Epithelial cell of proximal tubule (primary cell): ENCODE data around the gene GLYR1. TPM values are rescaled to one million over a fixed set of nuclear protein-coding genes. Genes with fewer than 3 reads are reported as not detected.
"Not testable (repeated sequence)": the region's sequence is repeated elsewhere in the genome, so short reads cannot be mapped to it uniquely, and the experiment has no call there.

Source experiments
- DNase-seq: peaks from one replicate; pipeline ENCODE4 v3.0.0-alpha.2; 2011; ENCODE audit warnings: low read depth
- H3K4me3 ChIP-seq: 2 replicates; pipeline ENCODE4 v1.5.1; 2011; ENCODE audit warnings: low read depth, mild to moderate bottlenecking, low read length
- CTCF ChIP-seq: conservative IDR thresholded peaks from 2 replicates; pipeline ENCODE4 v1.5.1; 2012; ENCODE audit warnings: low read depth, mild to moderate bottlenecking, low read length
- total RNA-seq: library from RNA; depleted of rRNA; stranded (reverse); fragments of >200 nt; gene quantifications from 2 replicates; pipeline ENCODE4 v1.2.3, GENCODE V29; 2015

The GLYR1 gene
- total RNA-seq, 1 donor from 2014 or later = 33.1 TPM

DNA sequence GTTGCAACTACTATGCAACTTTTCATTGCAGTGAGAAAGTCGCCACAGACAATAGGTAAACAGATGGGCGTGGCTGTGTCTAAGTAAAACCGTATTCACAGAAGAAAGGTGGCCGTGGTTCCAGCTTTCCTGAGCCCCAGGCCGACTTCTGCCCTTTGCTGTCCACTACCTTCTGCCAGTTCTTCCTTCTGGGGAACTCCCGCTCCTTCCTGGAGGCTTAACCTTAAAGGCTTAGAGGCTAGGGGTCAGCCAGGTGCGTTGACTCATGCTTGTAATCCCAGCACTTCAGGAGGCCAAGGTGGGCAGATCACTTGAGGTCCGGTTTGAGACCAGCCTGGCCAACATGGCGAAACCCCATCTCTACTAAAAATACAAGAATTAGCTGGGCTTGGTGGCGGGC lies 56.8 kb downstream of the GLYR1 start:
- H3K4me3 ChIP-seq = no peak overlapping the region
- TF ChIP-seq CTCF = no peak
- no peak for DNase-seq

GRCh38 chr16:4788910-4789309 lies 58.2 kb downstream of the GLYR1 start:
- DNase-seq = no peak
- TF ChIP-seq CTCF = no peak
- H3K4me3 ChIP-seq = no peak overlapping the region

- H3K4me3 ChIP-seq = no peak overlapping the region
- no peak for TF ChIP-seq CTCF
- no peak for DNase-seq
Observed at GRCh38 chr16:4788489-4788889, 58.6 kb downstream of the GLYR1 start.

GRCh38 chr16:4787627-4788482 lies 59.2 kb downstream of the GLYR1 start, which contains the start of gene SEPTIN12:
SEPTIN12 (minus strand) TSS chr16:4788345; CDS start chr16:4787645, 700 bp downstream.
- no peak for TF ChIP-seq CTCF
- DNase-seq = no peak
- no peak within 1 kb of the TSS for H3K4me3 ChIP-seq

GRCh38 chr16:4787068-4787467 lies 60.0 kb downstream of the GLYR1 start:
- no peak for DNase-seq
- TF ChIP-seq CTCF = no peak
- no peak overlapping the region for H3K4me3 ChIP-seq

- no peak for TF ChIP-seq CTCF
- no peak for DNase-seq
- no peak overlapping the region for H3K4me3 ChIP-seq
Observed at GRCh38 chr16:4785758-4786433, 61.2 kb downstream of the GLYR1 start.

- not testable (repeated sequence) for DNase-seq, H3K4me3 ChIP-seq
Observed at GRCh38 chr16:4784444-4784987, 62.6 kb downstream of the GLYR1 start.
